ENCODE data around the gene PLPPR4. TPM values are rescaled to one million over a fixed set of nuclear protein-coding genes. Genes with fewer than 3 reads are reported as not detected.
"Not testable (repeated sequence)": the region's sequence is repeated elsewhere in the genome, so short reads cannot be mapped to it uniquely, and the experiment has no call there.

The PLPPR4 gene
- polyA plus RNA-seq (ENCODE audit: insufficient read length in 10 of 10): 10 to 100 TPM in 3 of 10 donors, 1 to 10 TPM in 7; 3.5 to 13.0 (median 9.3) TPM
- long read RNA-seq, donor 1, full-length matches to known transcripts: 3 of 3 reads
- long read RNA-seq, donor 1, partial matches to known transcripts: 0 of 3 reads
- long read RNA-seq, donor 1, other reads (novel, unspliced or antisense): 0 of 3 reads
- long read RNA-seq, donor 2: 0 reads
- long read RNA-seq, donor 3: 0 reads
- long read RNA-seq, donor 4, full-length matches to known transcripts: 3 of 3 reads
- long read RNA-seq, donor 4, partial matches to known transcripts: 0 of 3 reads
- long read RNA-seq, donor 4, other reads (novel, unspliced or antisense): 0 of 3 reads
- long read RNA-seq, donor 5, full-length matches to known transcripts: 7 of 7 reads
- long read RNA-seq, donor 5, partial matches to known transcripts: 0 of 7 reads
- long read RNA-seq, donor 5, other reads (novel, unspliced or antisense): 0 of 7 reads
- long read RNA-seq, donor 6: 0 reads
- long read RNA-seq, donor 7: 0 reads
- long read RNA-seq, donor 8: 0 reads
- long read RNA-seq, donor 9: 0 reads

- peak; percentile 41 to 90 (median 77) for DNase-seq
Measured at GRCh38 chr1:99264201-99265021, at the start of gene PLPPR4. PLPPR4 (plus strand) TSS chr1:99264492; CDS start chr1:99264594, 102 bp downstream.

GRCh38 chr1:99216956-99217355 lies 47.3 kb upstream of the PLPPR4 start:
- DNase-seq: peak in 2 of 3 donors; percentile 2 to 17

GRCh38 chr1:99217599-99217998 lies 46.7 kb upstream of the PLPPR4 start:
- DNase-seq: no peak

- no peak for DNase-seq
Measured at GRCh38 chr1:99218572-99218971, 45.7 kb upstream of the PLPPR4 start.

GRCh38 chr1:99218999-99219398 lies 45.3 kb upstream of the PLPPR4 start:
- no peak for DNase-seq

- no peak for DNase-seq
Measured at GRCh38 chr1:99227056-99227897, 37.0 kb upstream of the PLPPR4 start.

GRCh38 chr1:99228153-99228552 lies 36.1 kb upstream of the PLPPR4 start:
- no peak for DNase-seq

- no peak for DNase-seq
Measured at GRCh38 chr1:99229122-99229521, 35.2 kb upstream of the PLPPR4 start.

GRCh38 chr1:99230695-99231094 lies 33.6 kb upstream of the PLPPR4 start:
- no peak for DNase-seq

GRCh38 chr1:99232172-99232571 lies 32.1 kb upstream of the PLPPR4 start:
- DNase-seq: no peak

GRCh38 chr1:99233446-99233845 lies 30.8 kb upstream of the PLPPR4 start:
- no peak for DNase-seq

- no peak for DNase-seq
Measured at GRCh38 chr1:99236756-99237155, 27.5 kb upstream of the PLPPR4 start.

- DNase-seq: no peak
Measured at GRCh38 chr1:99239690-99240089, 24.6 kb upstream of the PLPPR4 start.

GRCh38 chr1:99240621-99241020 lies 23.7 kb upstream of the PLPPR4 start:
- DNase-seq: no peak

- no peak for DNase-seq
Measured at GRCh38 chr1:99246152-99246551, 18.1 kb upstream of the PLPPR4 start.

GRCh38 chr1:99247199-99247598 lies 17.1 kb upstream of the PLPPR4 start:
- no peak for DNase-seq

GRCh38 chr1:99250728-99251127 lies 13.6 kb upstream of the PLPPR4 start:
- no peak for DNase-seq

- DNase-seq: no peak
Measured at GRCh38 chr1:99251308-99251707, 13.0 kb upstream of the PLPPR4 start.

- DNase-seq: no peak
Measured at GRCh38 chr1:99252630-99253029, 11.7 kb upstream of the PLPPR4 start.

- not testable (repeated sequence) for DNase-seq
Measured at GRCh38 chr1:99260402-99260801, 3.9 kb upstream of the PLPPR4 start.

- no peak for DNase-seq
Measured at GRCh38 chr1:99265124-99265523, 832 bp downstream of the PLPPR4 start.

- peak in 1 of 3 donors; percentile 60 for DNase-seq
Measured at GRCh38 chr1:99266726-99267125, 2.4 kb downstream of the PLPPR4 start.
